Activated CD8-positive, alpha-beta T cell treated with anti-CD3 and anti-CD28 coated beads, Interleukin-2, amount 10 ng/mL, durations not matched to agents 7 days and 5 days (primary cell): ENCODE data around the gene HMGCS2. TPM values are rescaled to one million over a fixed set of nuclear protein-coding genes. Genes with fewer than 3 reads are reported as not detected.

ENCODE experiments used
- ATAC-seq: fragments of 150-1000 bp; cut with Tn5 transposase; one replicate; pipeline ENCODE4 v1.10.0; 2021; ENCODE audit warnings: moderate library complexity
- CTCF ChIA-PET: fragments of 350-600 bp; sonication (Branson Sonifier 250); formaldehyde crosslinking; loops from one replicate; lab custom pipeline; 2021; ENCODE audit warnings: antibody characterized with exemption; lab: Charles Lee
- POLR2A ChIA-PET: fragments of 350-600 bp; sonication (Branson Sonifier 250); formaldehyde crosslinking; loops from one replicate; lab custom pipeline; 2021; ENCODE audit warnings: antibody characterized with exemption; lab: Charles Lee
- DNase-seq: peaks from one replicate; pipeline ENCODE4 v3.0.0-alpha.2; 2020
- H3K27ac Mint-ChIP-seq: one replicate; pipeline ENCODE4 v1.8.0; 2021; ENCODE audit warnings: mild to moderate bottlenecking, mixed read lengths
- H3K27me3 Mint-ChIP-seq: one replicate; pipeline ENCODE4 v1.8.0; 2021; ENCODE audit warnings: low read depth, mixed read lengths
- H3K36me3 Mint-ChIP-seq: one replicate; pipeline ENCODE4 v1.8.0; 2021; ENCODE audit warnings: low read depth, mixed read lengths
- H3K4me1 Mint-ChIP-seq: one replicate; pipeline ENCODE4 v1.8.0; 2021; ENCODE audit warnings: low read depth, mixed read lengths
- H3K4me3 Mint-ChIP-seq: one replicate; pipeline ENCODE4 v1.8.0; 2021; ENCODE audit warnings: mild to moderate bottlenecking, mixed read lengths
- H3K9me3 Mint-ChIP-seq: one replicate; pipeline ENCODE4 v1.8.0; 2022; ENCODE audit warnings: mixed read lengths; ENCODE audit not compliant: insufficient read depth
- total RNA-seq, 2 experiments: library from RNA; stranded (reverse); gene quantifications; one replicate each; pipeline ENCODE4 v1.2.3, GENCODE V29; 2021

Gene HMGCS2
- not detected for total RNA-seq

- ChIA-PET POLR2A (no interaction called here), CTCF (interaction anchor here (2.0 kb wide), 1 partner anchor 40 kb away, joined by 6 read pairs; no protein-coding TSS in a partner anchor)
- H3K27me3 Mint-ChIP-seq = peaks cover 54% of the 10 kb centered on the region
- no peak within 1 kb of the TSS for H3K4me3 Mint-ChIP-seq
- ATAC-seq = no peak
- DNase-seq = no peak
- no peaks in the 10 kb centered on the region for H3K4me1 Mint-ChIP-seq
- no peaks in the 10 kb centered on the region for H3K9me3 Mint-ChIP-seq
- no peaks in the 10 kb centered on the region for H3K36me3 Mint-ChIP-seq
- no peak within 1 kb of the TSS for H3K27ac Mint-ChIP-seq
Measured at GRCh38 chr1:119768778-119769177, at the start of gene HMGCS2. Gene HMGCS2, minus strand, starts transcription at chr1:119768905. Its CDS starts 61 bp downstream, at chr1:119768844.

- no peak for ATAC-seq
- Mint-ChIP-seq H3K9me3 (no peaks in the 10 kb centered on the region), H3K27me3 (peaks cover 60% of the 10 kb centered on the region), H3K4me1 (no peaks in the 10 kb centered on the region), H3K36me3 (no peaks in the 10 kb centered on the region), H3K27ac (no peak overlapping the region), H3K4me3 (no peak overlapping the region)
- POLR2A ChIA-PET = no interaction called here
- CTCF ChIA-PET = interaction anchor here (0.9 to 1.0 kb wide), 2 partner anchors 9 kb away, joined by 3 to 4 read pairs; no protein-coding TSS in a partner anchor
- DNase-seq = no peak
Measured at GRCh38 chr1:119818181-119818580, 49.5 kb upstream of the HMGCS2 start.

GRCh38 chr1:119816407-119816806, 47.7 kb upstream of the HMGCS2 start:
- DNase-seq = no peak
- H3K27ac Mint-ChIP-seq = no peak overlapping the region
- H3K4me3 Mint-ChIP-seq = no peak overlapping the region
- peaks cover 60% of the 10 kb centered on the region for H3K27me3 Mint-ChIP-seq
- H3K9me3 Mint-ChIP-seq = no peaks in the 10 kb centered on the region
- no peaks in the 10 kb centered on the region for H3K4me1 Mint-ChIP-seq
- POLR2A ChIA-PET = no interaction called here
- ATAC-seq = no peak
- H3K36me3 Mint-ChIP-seq = no peaks in the 10 kb centered on the region
- CTCF ChIA-PET = interaction anchor here (1.4 to 1.6 kb wide), 3 partner anchors 11 to 72 kb away, joined by 3 to 9 read pairs (median 4); no protein-coding TSS in a partner anchor

- Mint-ChIP-seq H3K4me3 (no peak overlapping the region), H3K9me3 (no peaks in the 10 kb centered on the region), H3K36me3 (no peaks in the 10 kb centered on the region), H3K27ac (no peak overlapping the region), H3K4me1 (no peaks in the 10 kb centered on the region), H3K27me3 (peaks cover 56% of the 10 kb centered on the region)
- POLR2A ChIA-PET = no interaction called here
- CTCF ChIA-PET = interaction anchor here (0.7 to 1.7 kb wide), 6 partner anchors 10 to 72 kb away, joined by 3 to 9 read pairs (median 4); no protein-coding TSS in a partner anchor
- DNase-seq (no peak), ATAC-seq (no peak)
Measured at GRCh38 chr1:119815928-119816327, 47.2 kb upstream of the HMGCS2 start.

- H3K9me3 Mint-ChIP-seq = no peaks in the 10 kb centered on the region
- H3K27me3 Mint-ChIP-seq = peaks cover 53% of the 10 kb centered on the region
- no peaks in the 10 kb centered on the region for H3K4me1 Mint-ChIP-seq
- ChIA-PET POLR2A (no interaction called here), CTCF (interaction anchor here (0.7 to 1.7 kb wide), 6 partner anchors 10 to 71 kb away, joined by 3 to 9 read pairs (median 4); no protein-coding TSS in a partner anchor)
- no peaks in the 10 kb centered on the region for H3K36me3 Mint-ChIP-seq
- DNase-seq = no peak
- no peak for ATAC-seq
- H3K27ac Mint-ChIP-seq = no peak overlapping the region
- H3K4me3 Mint-ChIP-seq = no peak overlapping the region
Measured at GRCh38 chr1:119815361-119815760, 46.7 kb upstream of the HMGCS2 start.

GRCh38 chr1:119814288-119814687, 45.6 kb upstream of the HMGCS2 start:
- CTCF ChIA-PET = interaction anchor here (1.7 kb wide), 1 partner anchor 11 kb away, joined by 5 read pairs; no protein-coding TSS in a partner anchor
- Mint-ChIP-seq H3K9me3 (no peaks in the 10 kb centered on the region), H3K4me3 (no peak overlapping the region), H3K4me1 (peaks cover under 1% of the 10 kb centered on the region), H3K27me3 (peaks cover 44% of the 10 kb centered on the region), H3K27ac (no peak overlapping the region), H3K36me3 (no peaks in the 10 kb centered on the region)
- POLR2A ChIA-PET = no interaction called here
- DNase-seq = no peak
- ATAC-seq = no peak

GRCh38 chr1:119811985-119812557, 43.4 kb upstream of the HMGCS2 start:
- ChIA-PET POLR2A (no interaction called here), CTCF (interaction anchor here (1.1 to 2.2 kb wide), 4 partner anchors 13 to 74 kb away, joined by 3 to 9 read pairs (median 4); no protein-coding TSS in a partner anchor)
- no peak for ATAC-seq
- Mint-ChIP-seq H3K27ac (no peak overlapping the region), H3K4me3 (no peak overlapping the region), H3K27me3 (peaks cover 54% of the 10 kb centered on the region), H3K36me3 (no peaks in the 10 kb centered on the region), H3K4me1 (peaks cover 9% of the 10 kb centered on the region), H3K9me3 (no peaks in the 10 kb centered on the region)
- no peak for DNase-seq

- DNase-seq (no peak), ATAC-seq (no peak)
- Mint-ChIP-seq H3K4me3 (no peak within 1 kb of the TSS), H3K27ac (no peak within 1 kb of the TSS), H3K36me3 (no peaks in the 10 kb centered on the region), H3K27me3 (peaks cover 49% of the 10 kb centered on the region), H3K4me1 (peaks cover 9% of the 10 kb centered on the region), H3K9me3 (no peaks in the 10 kb centered on the region)
- CTCF ChIA-PET = interaction anchor here (1.1 to 2.2 kb wide), 4 partner anchors 16 to 74 kb away, joined by 3 to 9 read pairs (median 4); no protein-coding TSS in a partner anchor
- POLR2A ChIA-PET = no interaction called here
Measured at GRCh38 chr1:119811387-119811786, 42.7 kb upstream of the HMGCS2 start, which contains the start of gene REG4. Gene REG4, minus strand, starts transcription at chr1:119811460. Its CDS starts 2,691 bp downstream, at chr1:119808769.

GRCh38 chr1:119808972-119809550, 40.4 kb upstream of the HMGCS2 start:
- peak; percentile 84 for DNase-seq
- peak; percentile 97 for ATAC-seq
- Mint-ChIP-seq H3K9me3 (no peaks in the 10 kb centered on the region), H3K27ac (no peak overlapping the region), H3K4me1 (peaks cover 9% of the 10 kb centered on the region), H3K27me3 (peaks cover 39% of the 10 kb centered on the region), H3K4me3 (no peak overlapping the region), H3K36me3 (no peaks in the 10 kb centered on the region)
- ChIA-PET POLR2A (interaction anchor here (0.6 to 1.0 kb wide), 2 partner anchors 12 to 65 kb away, joined by 3 read pairs; no protein-coding TSS in a partner anchor), CTCF (interaction anchor here (0.8 to 4.1 kb wide), 34 partner anchors 9 to 161 kb away, joined by 3 to 48 read pairs (median 5); partner anchors contain the start of gene HMGCS2)

GRCh38 chr1:119808491-119808890, 39.8 kb upstream of the HMGCS2 start:
- Mint-ChIP-seq H3K4me1 (peaks cover 9% of the 10 kb centered on the region), H3K27ac (no peak overlapping the region), H3K4me3 (no peak overlapping the region), H3K36me3 (no peaks in the 10 kb centered on the region), H3K27me3 (peaks cover 35% of the 10 kb centered on the region), H3K9me3 (no peaks in the 10 kb centered on the region)
- CTCF ChIA-PET = interaction anchor here (0.8 to 4.1 kb wide), 32 partner anchors 9 to 162 kb away, joined by 3 to 48 read pairs (median 5); partner anchors contain the start of gene HMGCS2
- POLR2A ChIA-PET = interaction anchor here (1.0 kb wide), 1 partner anchor 12 kb away, joined by 3 read pairs; no protein-coding TSS in a partner anchor
- DNase-seq (no peak), ATAC-seq (peak; percentile 14)

- Mint-ChIP-seq H3K4me3 (no peak overlapping the region), H3K36me3 (no peaks in the 10 kb centered on the region), H3K27ac (no peak overlapping the region), H3K9me3 (no peaks in the 10 kb centered on the region), H3K27me3 (peaks cover 23% of the 10 kb centered on the region), H3K4me1 (peaks cover 13% of the 10 kb centered on the region)
- no peak for DNase-seq
- ChIA-PET CTCF (interaction anchor here (1.0 to 4.1 kb wide), 2 partner anchors 12 to 61 kb away, joined by 3 to 48 read pairs; no protein-coding TSS in a partner anchor), POLR2A (no interaction called here)
- ATAC-seq = no peak
Measured at GRCh38 chr1:119806489-119806888, 37.8 kb upstream of the HMGCS2 start.
